Panc1 (cell line): ENCODE measurements around the gene C9orf78.

ENCODE experiments used
- REST ChIP-seq, 2 experiments: IDR thresholded peaks; 2 replicates each; pipeline ENCODE4 v1.6.1; 2011 to 2012; ENCODE audit warnings: low read depth in 2 of 2, control low read depth in 1 of 2, low read length in 1 of 2, mild to moderate bottlenecking in 1 of 2, moderate library complexity in 1 of 2; ENCODE audit not compliant: insufficient read depth in 1 of 2
- SIN3A ChIP-seq: IDR thresholded peaks from 2 replicates; pipeline ENCODE4 v1.6.1; 2012; ENCODE audit warnings: low read depth, mild to moderate bottlenecking, low read length, moderate library complexity, borderline replicate concordance; ENCODE audit not compliant: insufficient read depth
- TCF7L2 ChIP-seq: IDR thresholded peaks from 2 replicates; pipeline ENCODE4 v1.6.1; 2011; ENCODE audit warnings: mild to moderate bottlenecking, low read depth, low read length, inconsistent platforms
- TF ChIP-seq, protein P1 (sequence below): fragments of 450-650 bp; IDR thresholded peaks from 2 replicates; pipeline ENCODE4 v1.5.1; 2017; ENCODE audit warnings: mild to moderate bottlenecking

GRCh38 chr9:129816501-129817435, 18.3 kb downstream of the C9orf78 start:
- TF ChIP-seq, protein P1, sequence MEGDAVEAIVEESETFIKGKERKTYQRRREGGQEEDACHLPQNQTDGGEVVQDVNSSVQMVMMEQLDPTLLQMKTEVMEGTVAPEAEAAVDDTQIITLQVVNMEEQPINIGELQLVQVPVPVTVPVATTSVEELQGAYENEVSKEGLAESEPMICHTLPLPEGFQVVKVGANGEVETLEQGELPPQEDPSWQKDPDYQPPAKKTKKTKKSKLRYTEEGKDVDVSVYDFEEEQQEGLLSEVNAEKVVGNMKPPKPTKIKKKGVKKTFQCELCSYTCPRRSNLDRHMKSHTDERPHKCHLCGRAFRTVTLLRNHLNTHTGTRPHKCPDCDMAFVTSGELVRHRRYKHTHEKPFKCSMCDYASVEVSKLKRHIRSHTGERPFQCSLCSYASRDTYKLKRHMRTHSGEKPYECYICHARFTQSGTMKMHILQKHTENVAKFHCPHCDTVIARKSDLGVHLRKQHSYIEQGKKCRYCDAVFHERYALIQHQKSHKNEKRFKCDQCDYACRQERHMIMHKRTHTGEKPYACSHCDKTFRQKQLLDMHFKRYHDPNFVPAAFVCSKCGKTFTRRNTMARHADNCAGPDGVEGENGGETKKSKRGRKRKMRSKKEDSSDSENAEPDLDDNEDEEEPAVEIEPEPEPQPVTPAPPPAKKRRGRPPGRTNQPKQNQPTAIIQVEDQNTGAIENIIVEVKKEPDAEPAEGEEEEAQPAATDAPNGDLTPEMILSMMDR = no peak
- TF ChIP-seq REST (IDR thresholded peaks at IDR 0.05; ENCODE audit: insufficient read depth in 1 of 2, low read depth in 2 of 2, low read length in 1 of 2) (no peak), TCF7L2 (no peak), SIN3A (no peak)
